ENCODE results near the gene EBF3.

Gene EBF3

DNA sequence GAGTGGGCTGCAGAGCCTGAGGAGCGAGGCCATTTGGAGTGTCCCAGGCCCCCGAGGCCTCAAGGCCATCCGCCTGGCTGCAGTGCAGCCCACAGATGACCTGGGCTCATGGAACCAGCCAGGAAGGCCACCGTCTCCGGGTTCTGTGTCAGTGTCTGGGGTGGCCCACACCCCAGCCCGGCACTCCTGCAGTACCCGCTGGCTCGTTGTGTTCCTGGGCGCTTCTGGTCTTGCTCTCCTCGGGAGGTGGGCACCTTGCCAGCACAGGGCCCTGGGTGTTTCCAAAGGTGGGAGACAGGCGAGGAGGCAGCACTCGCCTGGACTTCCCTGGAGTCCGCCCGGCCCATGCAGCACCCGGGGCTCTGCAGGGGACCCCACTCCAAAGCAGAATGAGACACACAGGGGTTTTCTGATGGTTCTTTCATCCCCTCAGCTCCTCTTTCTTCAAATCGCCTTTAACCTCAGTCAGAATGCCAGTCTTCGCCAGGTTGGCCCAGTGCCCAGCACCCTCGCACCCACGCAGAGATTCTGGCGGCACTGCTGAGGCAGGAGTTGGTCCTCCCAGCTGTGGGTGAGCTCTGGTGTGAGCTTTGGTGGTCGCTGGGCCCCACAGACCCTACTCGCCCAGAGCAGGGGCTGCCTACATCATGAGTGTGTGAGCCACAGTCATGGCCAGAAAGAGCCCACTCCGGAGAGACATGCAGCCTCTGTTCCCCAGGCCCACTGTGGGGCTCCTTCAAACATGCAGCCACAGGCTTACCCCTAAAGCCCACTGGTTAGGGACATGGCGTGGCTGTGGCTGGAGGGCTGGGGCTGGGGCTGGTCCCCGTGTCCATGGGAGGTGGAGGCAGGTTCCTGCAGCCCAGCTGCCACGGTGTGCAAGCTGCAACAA, 155.7 kb downstream of the EBF3 start:
- no peak for DNase-seq (ENCODE audit: low read depth in 3 of 3, low spot score in 1 of 3)

GRCh38 chr10:129807211-129807610, 156.9 kb downstream of the EBF3 start:
- no peak for DNase-seq (ENCODE audit: low read depth in 3 of 3, low spot score in 1 of 3)

DNA sequence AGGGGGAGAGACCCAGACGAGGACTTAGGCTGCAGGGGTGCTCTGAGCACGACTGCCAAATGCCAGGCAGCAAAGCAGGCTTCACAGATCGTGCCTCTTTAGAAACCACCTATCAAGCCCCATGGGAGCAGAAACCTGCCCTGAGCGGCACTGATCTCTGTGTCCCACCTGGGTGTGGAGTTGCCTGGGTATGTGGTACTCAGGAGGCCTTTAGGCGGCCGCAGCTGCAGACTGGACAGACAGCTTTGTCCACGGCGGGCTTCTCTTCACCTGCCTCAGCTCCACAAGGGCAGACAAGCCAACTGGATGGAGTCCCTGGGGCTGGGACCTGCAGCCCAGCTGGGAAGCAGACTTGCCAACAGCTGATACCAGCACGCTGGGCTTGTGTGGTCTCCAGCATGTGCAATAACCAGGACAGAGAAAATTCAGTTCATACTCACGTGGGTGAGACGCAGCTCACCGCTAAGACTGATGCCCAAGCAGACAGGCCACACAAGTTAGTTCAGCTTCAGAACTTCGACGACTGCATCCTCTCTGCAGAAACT, 163.2 kb downstream of the EBF3 start:
- no peak for DNase-seq (ENCODE audit: low read depth in 3 of 3, low spot score in 1 of 3)

DNA sequence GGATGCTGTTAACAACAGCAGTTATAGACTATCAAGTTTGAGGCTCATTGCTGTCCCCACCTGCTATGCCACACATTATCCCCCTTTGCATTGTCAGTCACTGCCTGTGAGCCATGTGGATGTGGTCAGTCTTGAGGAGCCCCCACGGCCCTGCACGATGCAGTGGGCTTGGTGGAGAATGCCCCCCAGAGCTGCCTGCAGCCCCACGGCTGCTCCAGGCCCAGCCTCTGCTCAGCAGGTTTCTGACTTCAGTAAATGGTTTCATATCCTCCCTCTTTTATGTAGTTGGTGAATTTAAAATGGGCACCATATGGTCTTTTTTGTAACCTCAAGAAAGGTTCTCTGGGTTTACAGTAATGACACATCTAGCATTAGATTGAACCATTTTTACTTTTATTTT, 164.1 kb downstream of the EBF3 start:
- DNase-seq (ENCODE audit: low read depth in 3 of 3, low spot score in 1 of 3), result no peak

DNA sequence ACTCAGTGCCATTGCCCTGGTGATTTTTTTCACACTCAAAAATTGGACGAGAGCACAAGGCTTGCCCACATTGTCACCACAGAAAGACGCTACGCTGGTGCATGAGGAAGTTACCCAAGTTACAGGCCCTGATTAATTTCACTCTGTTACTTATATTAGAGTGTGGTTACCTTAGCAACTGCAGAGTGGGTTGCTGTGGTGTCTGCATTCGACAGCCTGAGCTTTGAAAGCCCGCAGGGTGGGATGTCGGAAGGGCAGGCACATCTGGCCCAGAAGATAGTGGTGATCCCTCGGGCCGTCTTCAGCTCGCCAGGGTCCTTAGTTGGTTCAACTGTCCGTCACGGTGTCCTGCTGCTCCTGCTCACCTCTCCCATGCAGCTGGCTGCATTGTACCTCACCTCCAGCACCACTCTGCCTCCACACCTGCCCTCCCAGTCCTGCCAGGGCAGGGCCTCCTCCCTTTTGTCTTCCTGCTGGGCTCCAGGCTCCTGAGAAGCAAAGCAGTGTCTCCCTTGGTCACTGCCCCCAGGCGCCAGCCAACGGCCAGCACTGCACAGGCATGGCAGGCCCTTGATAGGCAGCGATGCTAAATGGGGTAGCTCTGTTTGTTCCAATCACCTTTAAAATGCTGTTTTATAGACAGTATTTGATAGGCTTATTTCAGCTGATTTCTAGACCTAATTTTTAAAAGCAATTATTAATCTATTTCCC, 167.2 kb downstream of the EBF3 start:
- no peak for DNase-seq (ENCODE audit: low read depth in 3 of 3, low spot score in 1 of 3)

- no peak for DNase-seq (ENCODE audit: low read depth in 3 of 3, low spot score in 1 of 3)
Measured at GRCh38 chr10:129793996-129794395, 170.1 kb downstream of the EBF3 start.

DNA sequence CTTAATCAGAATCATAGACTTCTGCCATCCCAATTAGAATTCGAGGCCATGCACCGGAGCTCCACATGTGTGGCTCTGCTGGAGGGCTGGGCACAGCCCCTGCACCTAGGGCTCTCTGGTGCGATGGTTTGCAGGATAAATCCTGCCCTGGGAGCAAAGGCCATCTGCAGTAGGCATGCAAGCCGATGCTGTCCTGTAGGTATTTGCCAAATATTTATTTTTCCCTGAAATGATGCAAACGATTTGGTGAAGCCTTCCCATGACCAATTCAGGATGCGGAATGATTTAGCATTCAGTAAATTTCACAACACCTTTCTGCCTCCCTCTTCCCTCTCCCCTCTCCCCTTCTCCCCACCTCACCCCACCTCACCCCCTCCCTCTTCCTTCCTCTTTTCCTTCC, 170.6 kb downstream of the EBF3 start:
- DNase-seq (ENCODE audit: low read depth in 3 of 3, low spot score in 1 of 3), result no peak

- DNase-seq (ENCODE audit: low read depth in 3 of 3, low spot score in 1 of 3), result no peak
Measured at GRCh38 chr10:129792864-129793263, 171.2 kb downstream of the EBF3 start.

DNA sequence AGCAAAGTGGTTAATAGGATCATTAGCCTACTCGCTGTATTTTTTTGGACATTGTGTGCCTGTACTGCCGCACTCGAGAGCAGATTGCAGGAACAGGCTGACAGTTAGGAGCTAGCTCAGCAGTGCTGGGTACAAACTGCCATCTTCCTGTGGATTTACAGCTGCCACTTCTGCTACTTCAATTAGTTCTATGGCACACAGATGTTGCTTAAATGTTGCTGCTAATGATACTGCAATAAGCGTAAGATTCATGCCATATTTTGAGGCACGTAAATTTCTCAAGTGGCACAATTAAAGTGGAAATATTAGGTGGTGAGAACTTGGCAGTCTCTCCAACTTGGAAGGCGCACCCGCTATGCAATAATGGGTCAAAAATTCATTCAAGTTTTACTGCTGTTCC, 171.9 kb downstream of the EBF3 start:
- DNase-seq (ENCODE audit: low read depth in 3 of 3, low spot score in 1 of 3), result no peak

GRCh38 chr10:129790715-129791446, 173.2 kb downstream of the EBF3 start:
- DNase-seq (ENCODE audit: low read depth in 3 of 3, low spot score in 1 of 3), result no peak

GRCh38 chr10:129788215-129788614, 175.9 kb downstream of the EBF3 start:
- DNase-seq (ENCODE audit: low read depth in 3 of 3, low spot score in 1 of 3), result no peak

DNA sequence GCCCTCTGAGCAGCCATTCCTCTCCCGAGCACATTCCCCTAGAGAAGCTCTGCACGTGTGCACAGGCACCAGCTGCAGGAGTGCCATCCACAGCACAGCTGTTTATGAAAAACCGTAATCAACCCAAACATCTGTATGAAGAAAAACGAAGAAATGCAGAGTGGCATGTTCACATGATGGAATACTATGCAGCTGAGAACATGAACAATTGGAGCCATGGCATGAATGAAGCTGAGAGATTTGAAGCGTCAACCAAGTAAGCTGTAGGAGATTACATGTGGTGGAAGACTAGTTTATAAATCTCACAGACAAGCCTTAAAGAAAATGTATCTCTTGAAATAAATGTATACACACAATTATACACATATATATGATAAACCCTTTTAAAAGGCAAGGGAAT, 176.5 kb downstream of the EBF3 start:
- no peak for DNase-seq (ENCODE audit: low read depth in 3 of 3, low spot score in 1 of 3)

DNA sequence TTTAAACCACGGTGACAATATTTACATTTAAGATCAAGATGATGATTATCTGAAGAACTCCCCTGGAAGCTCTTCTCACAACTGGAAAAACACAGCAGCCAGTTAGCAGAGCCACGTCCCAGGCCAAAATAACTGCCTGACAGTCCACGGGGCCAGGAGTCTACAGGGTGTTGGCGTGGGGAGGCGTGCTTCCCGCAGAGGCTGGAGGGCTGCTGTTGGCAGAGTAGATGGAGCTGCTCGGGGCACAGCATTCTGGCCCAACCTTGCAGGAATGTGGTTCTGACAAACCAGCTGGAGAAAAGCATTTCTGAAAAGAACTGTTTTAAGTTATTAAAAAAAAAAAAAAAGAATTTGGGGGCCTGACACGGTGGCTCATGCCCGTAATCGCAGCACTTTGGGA, 177.9 kb downstream of the EBF3 start:
- DNase-seq (ENCODE audit: low read depth in 3 of 3, low spot score in 1 of 3), result no peak

DNA sequence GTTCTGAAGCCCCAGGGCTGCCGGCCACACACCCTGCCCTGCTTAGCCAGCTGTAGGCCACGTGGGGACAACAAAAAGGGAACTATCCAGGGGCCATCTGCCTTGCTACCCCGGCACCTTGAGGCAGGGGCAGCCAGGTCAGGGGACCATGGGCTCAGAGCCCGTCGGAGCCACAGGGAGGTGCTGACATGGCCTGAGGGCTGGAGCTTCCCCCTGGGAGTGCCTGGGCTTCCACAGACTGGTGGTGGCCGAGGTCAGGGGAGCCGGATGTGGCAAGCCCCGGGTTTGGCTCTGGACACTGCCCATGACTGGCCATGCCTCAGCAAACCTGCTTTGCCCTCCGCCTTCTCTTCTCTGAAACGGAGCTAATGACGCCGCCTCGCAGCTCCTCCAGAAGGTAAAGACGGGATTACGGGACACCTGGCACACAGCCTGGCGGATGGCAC, 178.5 kb downstream of the EBF3 start:
- DNase-seq (ENCODE audit: low read depth in 3 of 3, low spot score in 1 of 3), result no peak
